Fibroblast of pulmonary artery (primary cell): Measurements from ENCODE around the gene ACTR5.

ENCODE experiments used
- DNase-seq: peaks from one replicate; pipeline ENCODE4 v3.0.0-alpha.2; 2010; ENCODE audit warnings: low read depth
- H3K4me3 ChIP-seq: replicated peaks from 2 replicates; pipeline ENCODE4 v1.5.1; 2011; ENCODE audit warnings: low read depth, mild to moderate bottlenecking, control low read depth, low read length, moderate library complexity
- TF ChIP-seq, protein P1 (sequence below): IDR thresholded peaks from 2 replicates; pipeline ENCODE4 v1.5.1; 2011; ENCODE audit warnings: mild to moderate bottlenecking, control low read depth, low read length, inconsistent platforms; ENCODE audit errors: missing control alignments

Gene ACTR5

DNA sequence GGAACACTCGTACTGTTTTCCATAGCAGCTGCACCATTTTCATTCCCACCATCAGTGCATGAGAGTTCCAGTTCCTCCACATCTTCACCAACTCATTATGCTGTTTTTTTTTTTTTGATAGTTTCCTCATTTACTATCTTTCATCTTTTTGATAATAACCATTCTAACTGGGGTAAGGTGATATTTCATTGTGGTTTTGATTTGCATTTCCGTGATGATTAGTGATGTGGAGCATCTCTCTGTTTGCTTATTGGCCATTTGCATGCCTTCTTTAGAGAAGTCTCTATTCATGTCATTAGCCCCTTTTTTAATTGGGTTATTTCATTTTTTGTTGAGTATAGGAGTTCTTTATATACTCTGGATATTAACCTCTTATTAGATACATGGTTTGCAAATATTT is 25.9 kb downstream of the ACTR5 start:
- H3K4me3 ChIP-seq, result no peak overlapping the region
- TF ChIP-seq, protein P1, sequence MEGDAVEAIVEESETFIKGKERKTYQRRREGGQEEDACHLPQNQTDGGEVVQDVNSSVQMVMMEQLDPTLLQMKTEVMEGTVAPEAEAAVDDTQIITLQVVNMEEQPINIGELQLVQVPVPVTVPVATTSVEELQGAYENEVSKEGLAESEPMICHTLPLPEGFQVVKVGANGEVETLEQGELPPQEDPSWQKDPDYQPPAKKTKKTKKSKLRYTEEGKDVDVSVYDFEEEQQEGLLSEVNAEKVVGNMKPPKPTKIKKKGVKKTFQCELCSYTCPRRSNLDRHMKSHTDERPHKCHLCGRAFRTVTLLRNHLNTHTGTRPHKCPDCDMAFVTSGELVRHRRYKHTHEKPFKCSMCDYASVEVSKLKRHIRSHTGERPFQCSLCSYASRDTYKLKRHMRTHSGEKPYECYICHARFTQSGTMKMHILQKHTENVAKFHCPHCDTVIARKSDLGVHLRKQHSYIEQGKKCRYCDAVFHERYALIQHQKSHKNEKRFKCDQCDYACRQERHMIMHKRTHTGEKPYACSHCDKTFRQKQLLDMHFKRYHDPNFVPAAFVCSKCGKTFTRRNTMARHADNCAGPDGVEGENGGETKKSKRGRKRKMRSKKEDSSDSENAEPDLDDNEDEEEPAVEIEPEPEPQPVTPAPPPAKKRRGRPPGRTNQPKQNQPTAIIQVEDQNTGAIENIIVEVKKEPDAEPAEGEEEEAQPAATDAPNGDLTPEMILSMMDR, result no peak
- DNase-seq, result no peak

GRCh38 chr20:38776363-38776762 is 28.1 kb downstream of the ACTR5 start:
- TF ChIP-seq, protein P1, result no peak

DNA sequence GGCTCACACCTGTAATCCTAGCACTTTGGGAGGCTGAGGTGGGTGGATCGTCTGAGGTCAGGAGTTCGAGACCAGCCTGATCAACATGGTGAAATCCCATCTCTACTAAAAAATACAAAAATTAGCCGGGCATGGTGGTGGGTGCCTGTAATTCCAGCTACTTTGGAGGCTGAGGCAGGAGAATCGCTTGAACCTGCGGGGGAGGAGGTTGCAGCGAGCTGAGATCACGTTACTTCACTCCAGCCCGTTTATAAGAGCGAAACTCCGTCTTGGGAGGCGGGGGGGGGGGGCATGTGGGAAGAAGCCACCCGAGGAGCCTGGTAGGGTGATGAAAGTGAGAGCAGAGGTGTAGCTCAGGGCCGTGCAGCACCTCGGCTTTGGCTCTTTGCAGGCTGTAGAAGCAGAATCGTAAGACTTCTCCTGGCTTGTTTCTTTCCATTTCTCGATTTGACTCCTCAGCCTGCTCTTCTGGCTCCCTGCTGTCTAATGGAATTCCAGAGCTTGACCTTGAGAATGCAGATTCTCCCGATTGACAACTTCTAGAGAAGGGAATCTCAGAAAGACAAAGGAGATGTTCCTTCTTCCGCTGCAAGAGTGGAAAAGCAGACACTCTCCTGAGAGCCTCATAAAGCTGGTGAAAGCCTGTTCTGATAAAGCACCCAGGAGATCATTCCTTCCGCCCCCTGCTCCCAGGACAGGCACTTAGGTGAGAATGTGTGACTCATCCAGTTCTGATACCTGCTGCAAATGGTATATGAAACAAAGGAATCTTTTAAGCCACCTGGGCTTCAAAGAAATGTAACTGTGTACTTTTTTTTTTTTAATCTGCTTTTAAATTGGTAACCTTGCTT is 31.2 kb downstream of the ACTR5 start:
- H3K4me3 ChIP-seq, result no peak overlapping the region
- no peak for DNase-seq
- TF ChIP-seq, protein P1, result no peak

More at GRCh38 chr20:38776363-38776762, 28.1 kb downstream of the ACTR5 start:
- no peak for DNase-seq
- H3K4me3 ChIP-seq, result no peak overlapping the region

DNA sequence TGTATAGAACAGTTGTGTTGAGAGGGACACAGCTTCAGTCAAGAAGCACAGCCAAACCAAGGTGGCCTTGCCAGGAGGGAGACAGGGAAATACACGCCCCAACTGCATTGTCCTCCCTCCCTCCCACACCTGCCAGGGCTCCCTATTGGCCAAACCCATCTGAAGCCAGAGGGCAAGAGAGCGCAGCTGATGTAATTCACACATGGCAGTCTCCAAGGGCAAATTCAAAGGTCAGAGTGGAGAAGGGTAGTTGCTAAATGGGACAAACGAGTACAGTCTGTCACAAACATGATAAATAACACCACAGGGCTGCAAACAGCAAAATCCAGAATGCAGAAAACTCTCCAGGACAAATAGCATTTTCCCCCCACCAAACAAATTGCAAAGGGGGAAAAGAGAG is 34.0 kb downstream of the ACTR5 start:
- no peak overlapping the region for H3K4me3 ChIP-seq
- DNase-seq, result no peak
- TF ChIP-seq, protein P1, result no peak

DNA sequence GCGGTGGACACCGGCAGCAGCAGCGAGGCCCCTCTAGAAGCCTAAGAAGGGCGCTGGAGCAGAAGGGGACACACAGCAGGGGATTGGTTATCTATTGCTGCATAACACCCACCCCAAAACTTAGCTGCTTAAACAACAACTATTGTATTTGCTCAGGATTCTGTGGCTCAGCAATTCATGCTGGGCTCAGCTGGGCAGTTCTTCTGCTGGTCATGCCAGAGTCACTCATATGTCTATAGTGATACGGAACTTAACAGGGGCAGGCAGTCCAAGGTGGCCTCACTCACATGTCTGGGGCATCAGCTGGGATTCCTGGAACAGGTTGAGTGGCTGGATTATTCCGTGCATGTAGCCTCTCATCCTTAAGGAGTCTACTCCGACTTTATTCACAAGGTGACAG is 39.6 kb downstream of the ACTR5 start:
- no peak overlapping the region for H3K4me3 ChIP-seq
- DNase-seq, result no peak
- TF ChIP-seq, protein P1, result no peak

- no peak overlapping the region for H3K4me3 ChIP-seq
- DNase-seq, result no peak
- TF ChIP-seq, protein P1, result no peak
These were observed 41.4 kb downstream of the ACTR5 start for GRCh38 chr20:38789503-38790199.
